Ovary (tissue), 9 donors: ENCODE data around the gene DHRS12. TPM values are rescaled to one million over a fixed set of nuclear protein-coding genes. Genes with fewer than 3 reads are reported as not detected.

ENCODE experiments used
- DNase-seq, 5 donors: peaks; one replicate each; pipeline ENCODE4 v3.0.0-alpha.2; 2019 to 2020
- H3K27ac ChIP-seq, 2 donors: fragments of 200-600 bp; one replicate each; pipeline versions ENCODE4 v1.5.1 to v1.8.0; 2019 to 2022
- H3K27me3 ChIP-seq: fragments of 200-600 bp; one replicate; pipeline ENCODE4 v1.8.0; 2022
- H3K36me3 ChIP-seq: fragments of 200-600 bp; sonication (generic); one replicate; pipeline ENCODE4 v1.5.1; 2019
- H3K4me1 ChIP-seq: one replicate; pipeline ENCODE4 v1.8.1; 2013; ENCODE audit warnings: mild to moderate bottlenecking, moderate library complexity; ENCODE audit not compliant: insufficient read depth
- H3K4me3 ChIP-seq: fragments of 200-600 bp; sonication (generic); one replicate; pipeline ENCODE4 v1.5.1; 2017
- H3K9me3 ChIP-seq, 2 donors: fragments of 200-600 bp in 1 of 2; sonication (generic) in 1 of 2; one replicate each; pipeline versions ENCODE4 v1.5.1 to v1.8.1; 2013 to 2019; ENCODE audit warnings: mild to moderate bottlenecking in 1 of 2, moderate library complexity in 1 of 2
- EP300 ChIP-seq: sonication (generic); formaldehyde crosslinking; IDR thresholded peaks from one replicate; pipeline ENCODE4 v1.6.1; 2017; ENCODE audit warnings: antibody characterized with exemption
- POLR2A ChIP-seq: fragments of 450-650 bp; IDR thresholded peaks from one replicate; pipeline ENCODE4 v1.6.1; 2017; ENCODE audit warnings: antibody characterized with exemption, mild to moderate bottlenecking, moderate library complexity
- WGBS, 3 donors: extraction: QIAGEN DNeasy Blood & Tissue Kit in 1 of 3; methylation state at CpG; one replicate each; pipeline versions ENCODE4 v1.1.5 to v1.1.7; 2013 to 2017; 5-methylcytosine and 5-hydroxymethylcytosine counted together
- intact Hi-C, 4 donors: fragments of 100-400 bp; cut with DNase I; formaldehyde crosslinking; loops; one replicate each; pipeline versions ENCODE4 v1.11.0 to v1.15.1; 2022 to 2023
- polyA plus RNA-seq, 2 donors: library from polyadenylated mRNA; stranded (reverse); fragments of 200-250 nt in 1 of 2; fragments of 350-450 nt in 1 of 2; fragmentation: Illumina TruSeq in 1 of 2; extraction: RNeasy Lipid Tissue Mini Kit (QIAGEN cat#74804) in 1 of 2; gene quantifications; one replicate each; pipeline ENCODE4 v1.2.3, GENCODE V29; 2013 to 2014
- total RNA-seq, 7 donors: library from RNA; depleted of rRNA in 2 of 7; stranded (reverse); fragments of >200 nt in 2 of 7; fragmentation: NEBNext Ultra II Directional in 3 of 7; extraction: Animal tissue kit (Norgen Biotek cat#: 25700) in 3 of 7; gene quantifications; one replicate each; pipeline versions ENCODE4 v1.1.0 to v1.2.4, GENCODE V29; 2016 to 2023
- TF ChIP-seq, protein P1 (sequence below), 3 donors: fragments of 450-650 bp in 2 of 3; fragments of 200-600 bp in 1 of 3; IDR thresholded peaks; one replicate each; pipeline versions ENCODE4 v1.5.1 to v1.8.0; 2016 to 2022; ENCODE audit warnings: antibody characterized with exemption in 3 of 3, mild to moderate bottlenecking in 1 of 3
- donor health status: DM: no; HTN: no; CAD: no; lungs with moderate emphysema.
- donor health status: DM: no; HTN: no; CAD: no.
- donor health status: Bipolar disorder and iron deficiency.
- donor health status: DM: yes; HTN: yes; CAD: no.
- donor health status: DM: no; HTN: no; CAD: no.
- donor health status: DM: yes; HTN: yes; CAD: no.

The DHRS12 gene
- total and polyA plus RNA-seq, 9 donors, result 9.7 to 29.1 (median 18.3) TPM

DNA sequence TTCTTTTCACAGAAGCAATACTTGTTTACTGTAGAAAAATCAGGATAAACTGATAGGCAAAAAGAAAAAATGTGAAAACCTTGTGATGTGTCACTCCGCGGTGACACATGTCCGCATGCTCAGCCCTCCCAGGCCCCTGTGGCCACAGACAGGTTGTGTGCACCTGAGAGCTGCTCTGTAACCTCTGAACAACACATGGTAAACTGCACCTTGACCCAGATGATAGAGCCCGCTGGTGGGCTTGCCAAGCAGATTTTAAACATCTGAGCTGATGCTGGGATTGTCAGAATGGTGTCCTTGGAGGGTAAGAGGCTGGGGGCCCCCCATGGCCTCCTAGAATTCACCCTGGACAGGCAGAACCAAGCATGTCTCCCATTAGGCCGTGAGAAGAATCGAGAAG lies 33.8 kb downstream of the DHRS12 start:
- H3K9me3 ChIP-seq, result no peaks in the 10 kb centered on the region
- intact Hi-C loops, result no loop called here
- no peak overlapping the region for H3K4me3 ChIP-seq
- H3K27me3 ChIP-seq, result no peaks in the 10 kb centered on the region
- TF ChIP-seq EP300 (no peak), POLR2A (no peak)
- TF ChIP-seq, protein P1, sequence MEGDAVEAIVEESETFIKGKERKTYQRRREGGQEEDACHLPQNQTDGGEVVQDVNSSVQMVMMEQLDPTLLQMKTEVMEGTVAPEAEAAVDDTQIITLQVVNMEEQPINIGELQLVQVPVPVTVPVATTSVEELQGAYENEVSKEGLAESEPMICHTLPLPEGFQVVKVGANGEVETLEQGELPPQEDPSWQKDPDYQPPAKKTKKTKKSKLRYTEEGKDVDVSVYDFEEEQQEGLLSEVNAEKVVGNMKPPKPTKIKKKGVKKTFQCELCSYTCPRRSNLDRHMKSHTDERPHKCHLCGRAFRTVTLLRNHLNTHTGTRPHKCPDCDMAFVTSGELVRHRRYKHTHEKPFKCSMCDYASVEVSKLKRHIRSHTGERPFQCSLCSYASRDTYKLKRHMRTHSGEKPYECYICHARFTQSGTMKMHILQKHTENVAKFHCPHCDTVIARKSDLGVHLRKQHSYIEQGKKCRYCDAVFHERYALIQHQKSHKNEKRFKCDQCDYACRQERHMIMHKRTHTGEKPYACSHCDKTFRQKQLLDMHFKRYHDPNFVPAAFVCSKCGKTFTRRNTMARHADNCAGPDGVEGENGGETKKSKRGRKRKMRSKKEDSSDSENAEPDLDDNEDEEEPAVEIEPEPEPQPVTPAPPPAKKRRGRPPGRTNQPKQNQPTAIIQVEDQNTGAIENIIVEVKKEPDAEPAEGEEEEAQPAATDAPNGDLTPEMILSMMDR (IDR thresholded peaks at IDR 0.05), result no peak
- H3K36me3 ChIP-seq, result no peaks in the 10 kb centered on the region
- 71 to 80% (median 73%) methylated on average over 6 of the region's 6 CpGs for WGBS, 3 donors
- no peak for DNase-seq
- H3K27ac ChIP-seq, result peak overlapping the region; percentile 67 to 97
- peaks cover 14% of the 10 kb centered on the region for H3K4me1 ChIP-seq

DNA sequence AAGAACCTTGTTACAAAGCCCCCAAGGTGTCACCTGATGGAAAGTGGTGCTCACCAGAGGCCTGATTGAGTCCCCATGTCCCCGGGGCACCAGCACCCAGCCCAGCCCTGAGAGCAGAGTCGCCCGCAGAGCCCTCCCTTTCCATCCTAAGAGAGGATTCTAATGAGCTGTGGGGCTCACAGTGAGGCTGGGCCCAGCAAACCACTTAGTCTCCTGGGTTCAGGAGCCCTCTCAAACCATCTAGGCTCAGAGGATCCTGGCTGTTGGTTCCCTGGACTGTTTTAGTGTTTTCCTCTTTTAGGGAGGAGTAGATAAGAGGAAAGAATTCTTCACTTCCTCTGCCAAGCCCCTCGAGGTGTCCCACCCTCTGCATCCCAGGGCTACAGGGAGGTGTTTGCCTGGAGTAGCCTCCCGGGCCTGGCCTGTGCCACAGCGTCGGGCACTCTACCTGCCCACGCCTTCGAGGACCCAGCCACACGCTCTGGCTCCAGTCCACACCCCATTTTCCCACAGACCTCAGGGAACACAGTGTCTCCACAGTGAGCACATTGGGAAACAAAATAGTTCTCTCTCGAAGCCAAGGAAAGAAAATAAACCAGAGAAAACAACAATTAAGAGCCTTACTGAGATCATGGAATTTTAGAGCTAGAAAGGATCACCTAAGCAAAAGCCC lies 34.4 kb downstream of the DHRS12 start:
- Histone ChIP-seq H3K4me1 (peaks cover 18% of the 10 kb centered on the region), H3K9me3 (no peaks in the 10 kb centered on the region), H3K27me3 (no peaks in the 10 kb centered on the region), H3K4me3 (no peak overlapping the region), H3K36me3 (no peaks in the 10 kb centered on the region), H3K27ac (peak overlapping the region; percentile 67 to 97)
- TF ChIP-seq POLR2A, result no peak
- TF ChIP-seq EP300, result peak; percentile 86
- 28 to 30% (median 29%) methylated on average over 11 of the region's 11 CpGs for WGBS, 3 donors
- intact Hi-C loops, result no loop called here
- peak in 4 of 5 donors; percentile 83 to 92 (median 88) for DNase-seq

DNA sequence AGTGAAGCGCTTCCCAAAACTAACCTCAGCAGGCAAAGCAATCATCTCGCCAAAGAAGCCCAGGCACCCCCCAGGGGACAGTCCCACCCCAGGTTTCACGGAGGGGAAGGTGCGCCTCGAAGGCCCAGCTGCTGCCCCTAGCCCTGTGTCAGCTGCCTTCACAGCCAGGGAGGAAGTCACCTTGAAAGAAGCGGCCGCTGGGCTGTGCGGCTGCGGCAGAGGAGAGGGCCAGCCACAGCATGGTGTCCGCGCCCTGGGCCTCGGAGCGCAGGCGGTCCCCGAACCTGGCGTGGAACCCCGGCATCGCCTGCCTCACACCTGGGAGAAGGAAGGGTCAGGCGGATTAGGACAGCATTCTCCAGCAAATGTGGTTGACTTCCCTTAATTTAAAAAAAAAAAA lies 35.0 kb downstream of the DHRS12 start:
- intact Hi-C loops, result no loop called here
- H3K9me3 ChIP-seq, result no peaks in the 10 kb centered on the region
- TF ChIP-seq EP300 (no peak), POLR2A (no peak)
- TF ChIP-seq, protein P1 (IDR thresholded peaks at IDR 0.05), result no peak
- no peaks in the 10 kb centered on the region for H3K27me3 ChIP-seq
- no peak for DNase-seq
- H3K36me3 ChIP-seq, result no peaks in the 10 kb centered on the region
- H3K4me3 ChIP-seq, result no peak overlapping the region
- peaks cover 20% of the 10 kb centered on the region for H3K4me1 ChIP-seq
- peak overlapping the region; percentile 67 to 97 for H3K27ac ChIP-seq
- WGBS, 3 donors, result 93 to 95% (median 95%) methylated on average over 19 of the region's 19 CpGs

DNA sequence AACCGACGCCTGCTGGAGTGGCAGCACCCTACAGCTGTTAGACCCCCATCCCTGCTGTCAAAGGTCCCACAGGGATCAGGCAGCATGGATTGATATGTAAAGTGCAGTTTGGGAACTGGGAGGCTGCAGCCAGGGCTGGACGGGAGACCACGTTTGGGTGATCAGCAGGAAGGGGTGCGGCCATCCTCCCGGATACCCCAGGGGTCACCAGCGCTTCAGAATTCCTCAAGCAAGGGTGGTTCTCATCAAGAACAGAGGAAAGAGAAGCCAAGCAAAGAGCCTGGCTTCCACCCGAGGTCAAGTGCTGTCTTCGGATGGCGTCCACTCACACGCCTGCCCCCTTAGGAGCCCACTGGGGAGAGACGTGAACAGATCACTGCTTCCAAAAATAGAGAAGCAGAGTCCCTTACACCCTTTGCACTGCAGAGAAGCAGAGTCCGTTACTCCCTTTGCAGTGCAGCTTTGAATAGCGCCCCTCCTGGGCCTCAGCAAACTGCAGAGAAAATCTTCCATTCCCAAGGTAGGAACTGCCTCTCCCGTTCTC lies 35.5 kb downstream of the DHRS12 start:
- H3K27ac ChIP-seq, result peak overlapping the region in 1 of 2 donors; percentile 67
- peaks cover 20% of the 10 kb centered on the region for H3K4me1 ChIP-seq
- H3K36me3 ChIP-seq, result no peaks in the 10 kb centered on the region
- no peaks in the 10 kb centered on the region for H3K27me3 ChIP-seq
- DNase-seq, result no peak
- intact Hi-C loops, result no loop called here
- H3K9me3 ChIP-seq, result no peaks in the 10 kb centered on the region
- TF ChIP-seq EP300, result no peak
- 84 to 90% (median 88%) methylated on average over 15 of the region's 15 CpGs for WGBS, 3 donors
- H3K4me3 ChIP-seq, result no peak overlapping the region

DNA sequence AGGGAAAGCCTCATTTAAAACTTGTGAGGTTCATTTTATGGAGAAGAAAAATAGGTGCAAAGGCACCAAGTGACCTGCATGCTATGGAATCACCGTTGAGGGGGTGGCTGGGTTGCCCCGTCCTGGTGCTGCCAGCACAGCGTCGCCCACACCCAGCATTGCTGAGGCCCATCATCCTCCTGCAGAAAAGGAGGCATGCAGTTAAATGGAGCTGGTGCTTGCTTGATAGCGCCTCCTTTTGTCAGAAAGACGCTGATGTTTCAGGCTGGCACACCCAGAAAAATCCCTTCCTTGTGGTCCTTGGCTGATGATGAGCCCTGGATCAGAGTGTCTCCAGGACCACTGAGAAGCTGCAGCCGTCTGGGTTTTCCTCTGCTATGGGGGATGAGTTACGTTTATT lies 36.9 kb downstream of the DHRS12 start:
- no peak overlapping the region for H3K4me3 ChIP-seq
- H3K9me3 ChIP-seq, result no peaks in the 10 kb centered on the region
- DNase-seq, result no peak
- no peak overlapping the region for H3K27ac ChIP-seq
- no peaks in the 10 kb centered on the region for H3K27me3 ChIP-seq
- intact Hi-C loops, result no loop called here
- TF ChIP-seq POLR2A, result no peak
- TF ChIP-seq, protein P1 (IDR thresholded peaks at IDR 0.05), result no peak
- TF ChIP-seq EP300, result no peak
- no peaks in the 10 kb centered on the region for H3K36me3 ChIP-seq
- H3K4me1 ChIP-seq, result peaks cover 20% of the 10 kb centered on the region
- WGBS, 3 donors, result 88 to 95% (median 92%) methylated on average over 8 of the region's 8 CpGs
